HG02884 (cell line): ENCODE results near the gene ZNF740.
"Not testable (repeated sequence)": the region's sequence is repeated elsewhere in the genome, so short reads cannot be mapped to it uniquely, and the experiment has no call there.

Source experiments
- ATAC-seq: cut with Tn5 transposase; IDR thresholded peaks from one replicate; pipeline ENCODE4 v1.9.1; 2021; ENCODE audit warnings: mild to moderate bottlenecking, moderate library complexity; ENCODE audit not compliant: unreplicated experiment

Gene ZNF740

DNA sequence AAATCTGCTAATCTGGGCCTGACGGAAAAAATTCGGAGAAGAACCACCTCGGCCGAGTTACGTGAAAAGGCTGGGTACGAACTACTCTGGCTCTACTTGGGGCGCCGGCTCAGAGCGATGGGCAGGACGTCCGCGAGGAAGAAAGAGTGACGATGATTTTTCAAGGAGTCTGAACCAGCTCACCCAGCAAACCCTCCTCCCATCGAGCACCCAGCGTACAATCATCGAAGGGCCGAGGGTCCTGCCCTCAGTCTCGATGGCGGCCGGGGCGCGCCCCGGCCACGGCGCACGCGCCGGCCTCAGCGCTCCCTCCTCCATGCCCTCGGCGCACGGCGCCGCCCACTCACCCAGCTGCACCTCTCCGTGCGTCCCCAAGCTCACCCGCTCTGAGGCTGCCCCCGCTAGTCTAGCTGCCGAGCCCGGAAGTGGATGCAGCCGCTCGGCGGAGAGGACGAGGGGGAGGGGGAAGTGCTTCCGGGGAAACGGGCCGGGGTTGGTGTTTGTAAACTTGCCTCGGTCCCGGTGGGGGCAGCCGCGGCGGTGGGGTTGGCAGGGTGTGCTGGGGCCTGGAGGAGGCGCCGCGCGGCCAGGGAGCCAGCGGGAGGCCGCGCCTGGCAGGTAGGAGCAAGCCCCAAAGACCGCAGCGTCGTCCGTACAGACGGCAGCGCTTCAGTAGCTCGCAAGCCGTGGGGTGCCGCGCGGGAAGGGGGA is at the start of gene ZNF740, which contains the start of gene CSAD:
Gene ZNF740 (plus strand): TSS at position 503 of the 711 bp plus-strand sequence. CDS start 1,262 bp downstream, outside the sequence.
Gene CSAD (minus strand): TSS at position 706 of the 711 bp plus-strand sequence. CDS start 7,455 bp downstream, outside the sequence.
- peak; percentile 89 for ATAC-seq

DNA sequence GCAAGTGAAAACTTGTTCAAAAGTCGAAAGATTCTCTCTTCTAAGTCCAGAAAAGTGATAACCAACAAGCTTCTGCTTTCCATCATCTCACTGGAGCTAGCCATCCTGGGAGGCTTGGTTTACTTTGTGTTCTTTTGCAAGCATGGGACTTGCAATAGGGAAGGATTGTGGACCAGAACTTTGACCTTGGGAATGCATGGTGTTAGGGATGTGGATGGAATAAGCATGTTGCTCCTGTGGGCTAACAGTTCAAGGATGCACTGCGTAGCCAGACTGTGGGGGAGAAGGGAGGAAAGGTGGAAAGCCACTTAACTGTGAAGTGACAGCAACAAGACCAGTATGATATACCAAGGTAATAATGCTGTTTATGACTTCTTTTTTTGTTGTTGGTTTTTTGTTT is 48.7 kb upstream of the ZNF740 start:
- ATAC-seq: no peak

DNA sequence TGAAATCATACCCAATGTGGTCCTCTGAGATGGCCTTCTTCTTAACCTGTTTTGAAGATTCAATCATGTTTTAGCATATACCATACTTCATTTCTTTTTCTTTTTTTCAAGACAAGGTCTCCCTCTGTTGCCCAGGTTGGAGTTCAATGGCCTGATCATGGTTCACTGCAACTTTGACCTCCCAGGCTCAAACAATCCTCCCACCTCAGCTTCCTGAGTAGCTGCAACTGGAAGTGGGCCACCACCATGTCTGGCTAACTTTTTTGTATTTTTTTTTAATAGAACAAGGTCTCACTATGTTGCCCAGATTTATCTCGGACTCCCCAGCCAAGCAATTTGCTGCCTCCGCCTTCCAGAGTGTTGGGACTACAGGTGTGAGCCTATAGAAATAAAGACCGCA is 46.8 kb upstream of the ZNF740 start:
- ATAC-seq: no peak

DNA sequence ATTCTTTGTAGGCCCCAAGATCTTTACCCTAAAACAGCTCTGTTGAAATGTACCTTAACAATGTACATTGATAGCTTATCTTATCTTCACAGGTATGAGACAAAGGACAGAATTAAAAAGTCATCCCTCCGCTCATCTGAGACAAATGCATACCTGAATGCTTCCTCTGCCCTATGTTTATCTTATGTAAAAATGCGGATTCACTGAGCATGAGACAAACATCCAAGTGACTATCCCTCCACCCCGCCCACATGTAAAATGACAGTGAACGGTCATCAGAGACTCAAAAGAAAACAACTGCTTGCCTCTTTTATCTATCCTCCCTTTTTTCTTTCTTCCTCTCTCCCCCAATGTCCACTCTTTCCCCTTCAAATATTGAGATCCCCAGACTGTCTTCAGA is 37.2 kb upstream of the ZNF740 start:
- no peak for ATAC-seq

DNA sequence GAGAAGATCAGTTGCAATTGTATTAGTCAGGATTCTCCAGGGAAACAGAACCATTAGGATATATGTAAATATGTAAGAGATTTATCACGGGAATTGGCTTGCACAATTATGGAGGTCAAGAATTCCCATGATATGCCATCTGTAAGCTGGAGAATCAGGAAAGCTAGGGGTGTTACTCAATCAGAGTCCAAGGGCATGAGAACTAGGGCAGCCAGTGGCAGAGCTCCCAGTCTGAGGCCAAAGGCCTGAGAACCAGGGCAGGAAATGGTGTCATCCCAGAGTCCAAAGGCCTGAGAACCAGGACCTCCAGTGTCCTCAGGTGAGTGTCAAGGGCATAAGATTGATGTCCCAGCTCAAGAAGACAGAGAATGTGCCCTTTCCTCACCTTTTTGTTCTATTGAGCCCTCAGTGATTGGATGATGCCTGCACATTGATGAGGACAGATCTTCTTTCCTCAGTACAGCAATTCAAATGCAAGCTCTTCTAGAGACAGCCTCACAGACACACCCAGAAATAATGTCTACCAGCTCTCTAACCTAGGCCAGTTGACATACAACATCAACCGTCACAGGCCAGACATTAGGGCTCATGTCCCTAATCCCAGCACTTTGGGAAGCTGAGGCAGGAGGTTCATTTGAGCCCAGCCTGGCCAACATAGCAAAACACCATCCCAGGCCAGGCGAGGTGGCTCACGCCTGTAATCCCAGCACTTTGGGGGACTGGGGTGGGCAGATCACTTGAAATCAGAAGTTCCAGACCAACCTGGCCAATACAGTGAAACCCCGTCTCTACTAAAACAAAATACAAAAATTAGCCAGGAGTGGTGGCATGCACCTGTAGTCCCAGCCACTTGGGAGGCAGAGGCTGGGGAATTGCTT is 34.9 kb upstream of the ZNF740 start:
- no peak for ATAC-seq

GRCh38 chr12:53147181-53147580 is 33.3 kb upstream of the ZNF740 start:
- ATAC-seq: no peak

- no peak for ATAC-seq
Observed at GRCh38 chr12:53147653-53148052, 32.9 kb upstream of the ZNF740 start.

DNA sequence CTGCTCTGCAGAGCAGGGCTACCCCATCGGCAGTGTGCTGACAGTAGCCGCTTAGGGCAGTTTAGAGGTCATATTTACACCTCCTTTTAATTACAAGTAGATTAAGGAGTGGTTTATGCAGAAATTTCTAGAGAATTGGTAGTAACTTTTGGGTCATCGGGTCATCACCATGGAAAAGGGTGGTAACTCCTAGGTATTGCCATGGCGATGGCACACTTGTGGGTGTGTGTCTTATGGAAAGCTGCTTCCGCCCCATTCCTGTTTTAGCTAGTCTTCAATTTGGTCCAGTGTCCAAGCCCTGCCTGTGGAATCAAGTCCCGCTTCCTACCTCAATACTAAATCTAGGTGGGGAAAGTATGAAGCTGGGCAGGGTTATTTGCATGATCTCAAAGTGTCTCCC is 29.5 kb upstream of the ZNF740 start:
- no peak for ATAC-seq

- ATAC-seq: no peak
Observed at GRCh38 chr12:53152390-53152789, 28.1 kb upstream of the ZNF740 start.

DNA sequence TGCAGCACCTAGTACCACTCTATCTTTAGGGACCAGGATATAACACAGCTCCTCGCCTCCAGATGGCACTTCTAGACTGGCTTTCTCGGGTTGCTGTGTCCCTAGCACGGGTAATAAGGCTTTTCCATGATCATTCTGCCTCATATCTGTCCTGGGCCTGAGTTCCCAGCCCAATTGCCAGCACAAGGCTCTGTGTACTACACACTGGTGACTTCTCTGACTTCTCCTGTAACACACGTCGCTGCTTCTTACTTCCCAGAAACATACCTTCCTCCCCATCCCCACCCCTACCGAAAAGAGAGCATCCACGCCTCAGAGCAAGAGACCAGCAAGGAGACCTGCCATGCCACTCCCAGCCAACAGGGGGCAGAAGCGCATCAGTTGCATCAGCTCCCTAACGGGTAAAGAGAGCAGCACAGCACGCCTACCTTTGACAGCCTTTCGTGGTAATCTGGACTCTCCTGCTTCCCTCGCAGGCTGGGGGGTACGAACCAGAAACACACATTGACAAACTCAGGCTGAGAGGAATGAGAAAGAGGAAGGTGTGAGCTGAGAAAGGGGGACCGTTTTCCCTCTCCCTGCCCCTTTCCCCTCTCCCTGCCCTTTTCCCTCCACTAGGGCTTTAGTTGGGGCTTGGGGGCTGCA is 21.2 kb upstream of the ZNF740 start:
- ATAC-seq: no peak

GRCh38 chr12:53160000-53160399 is 20.5 kb upstream of the ZNF740 start:
- ATAC-seq: no peak

- no peak for ATAC-seq
Observed at GRCh38 chr12:53160673-53161072, 19.8 kb upstream of the ZNF740 start.

DNA sequence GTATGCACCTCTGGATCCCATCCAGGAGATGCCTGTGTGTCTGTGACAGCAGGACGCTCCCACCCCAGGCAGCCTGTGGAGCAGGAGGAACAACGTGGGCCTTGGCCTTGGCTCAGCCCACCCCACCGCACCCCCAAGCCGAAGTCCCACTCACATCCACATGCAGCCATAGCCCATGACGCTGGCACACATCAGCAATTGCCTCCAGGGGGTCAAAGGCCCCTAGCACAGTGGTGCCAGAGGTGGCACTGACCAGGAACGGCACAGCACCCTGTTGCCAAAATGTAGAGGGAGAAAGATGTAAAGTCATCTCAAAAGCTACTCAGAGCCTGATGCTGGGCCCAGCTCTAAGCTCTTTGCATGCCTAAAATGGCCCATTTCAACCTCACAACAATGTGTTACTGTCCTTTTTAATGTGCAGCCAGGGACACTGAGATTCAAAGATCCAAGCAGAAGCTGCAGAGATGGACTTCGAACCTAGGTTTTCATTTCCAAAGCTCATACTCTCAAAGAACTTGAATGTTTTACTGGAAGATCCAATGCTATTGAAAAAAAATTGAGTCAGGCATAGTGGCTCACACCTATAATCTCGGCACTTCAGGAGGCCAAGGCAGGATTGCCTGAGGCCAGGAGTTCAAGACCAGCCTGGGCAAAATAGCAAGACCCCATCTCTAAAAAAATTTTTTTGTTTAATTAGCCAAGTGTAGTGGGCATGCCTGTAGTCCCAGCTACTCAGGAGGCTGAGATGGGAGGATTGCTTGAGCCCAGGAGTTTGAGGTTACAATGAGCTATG is 19.2 kb upstream of the ZNF740 start:
- ATAC-seq: no peak

DNA sequence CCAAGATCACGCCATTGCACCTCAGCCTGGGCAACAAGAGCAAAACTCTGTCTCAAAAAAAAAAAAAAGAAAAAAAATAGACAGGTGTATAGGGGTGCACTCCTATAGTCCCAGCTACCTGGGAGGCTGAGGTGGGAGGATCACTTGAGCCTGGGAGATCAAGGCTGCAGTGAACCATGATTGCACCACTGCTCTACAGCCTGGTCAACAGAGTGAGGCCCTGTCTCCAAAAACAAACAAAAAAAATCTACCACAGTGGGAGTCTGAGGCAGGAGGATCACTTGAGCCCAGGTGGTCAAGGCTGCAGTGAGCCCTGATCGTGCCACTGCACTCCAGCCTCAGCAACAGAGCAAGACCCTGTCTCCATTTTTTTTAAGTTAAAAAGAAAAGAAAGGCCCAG is 17.5 kb upstream of the ZNF740 start:
- ATAC-seq: not testable (repeated sequence)

GRCh38 chr12:53166837-53167236 is 13.7 kb upstream of the ZNF740 start:
- ATAC-seq: no peak

DNA sequence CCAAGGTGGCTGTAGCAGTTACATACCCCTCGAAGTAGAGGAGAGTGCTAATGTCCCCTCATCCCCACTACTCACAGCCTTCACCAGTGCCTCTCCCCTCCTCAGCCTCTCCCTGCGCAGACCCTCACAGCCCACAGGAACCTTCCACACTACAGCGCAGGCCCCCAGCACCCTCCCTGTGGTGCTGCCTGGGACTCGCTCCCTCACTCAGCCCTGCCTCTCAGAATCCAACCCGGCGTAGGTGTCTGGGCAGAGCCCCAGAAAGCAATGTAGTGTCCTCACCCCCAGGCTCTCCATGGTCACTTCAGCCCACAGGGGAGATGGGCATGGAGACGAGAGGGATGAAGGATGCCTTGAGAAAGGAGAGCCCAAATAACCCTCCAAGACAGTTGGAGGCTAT is 10.9 kb upstream of the ZNF740 start:
- no peak for ATAC-seq

DNA sequence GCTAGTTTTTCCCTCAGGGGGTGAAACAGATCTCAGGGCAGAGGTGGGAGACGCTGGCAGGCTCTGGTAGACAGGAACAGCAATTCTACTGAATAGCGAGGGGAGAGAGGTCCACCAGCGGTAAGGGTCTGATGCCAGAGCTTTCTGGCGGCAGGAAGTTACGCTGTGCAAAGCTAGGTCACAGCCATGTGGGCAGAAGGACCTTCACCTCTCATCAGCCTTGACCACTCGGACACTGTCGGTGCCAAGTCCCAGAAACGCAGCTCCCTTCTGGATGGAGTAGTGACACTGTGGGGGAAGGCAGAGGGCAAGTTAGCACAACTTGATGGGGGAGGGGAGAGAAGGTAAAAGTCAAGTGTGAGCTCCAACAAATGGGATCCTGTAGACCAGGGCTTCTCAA is 10.3 kb upstream of the ZNF740 start:
- no peak for ATAC-seq

DNA sequence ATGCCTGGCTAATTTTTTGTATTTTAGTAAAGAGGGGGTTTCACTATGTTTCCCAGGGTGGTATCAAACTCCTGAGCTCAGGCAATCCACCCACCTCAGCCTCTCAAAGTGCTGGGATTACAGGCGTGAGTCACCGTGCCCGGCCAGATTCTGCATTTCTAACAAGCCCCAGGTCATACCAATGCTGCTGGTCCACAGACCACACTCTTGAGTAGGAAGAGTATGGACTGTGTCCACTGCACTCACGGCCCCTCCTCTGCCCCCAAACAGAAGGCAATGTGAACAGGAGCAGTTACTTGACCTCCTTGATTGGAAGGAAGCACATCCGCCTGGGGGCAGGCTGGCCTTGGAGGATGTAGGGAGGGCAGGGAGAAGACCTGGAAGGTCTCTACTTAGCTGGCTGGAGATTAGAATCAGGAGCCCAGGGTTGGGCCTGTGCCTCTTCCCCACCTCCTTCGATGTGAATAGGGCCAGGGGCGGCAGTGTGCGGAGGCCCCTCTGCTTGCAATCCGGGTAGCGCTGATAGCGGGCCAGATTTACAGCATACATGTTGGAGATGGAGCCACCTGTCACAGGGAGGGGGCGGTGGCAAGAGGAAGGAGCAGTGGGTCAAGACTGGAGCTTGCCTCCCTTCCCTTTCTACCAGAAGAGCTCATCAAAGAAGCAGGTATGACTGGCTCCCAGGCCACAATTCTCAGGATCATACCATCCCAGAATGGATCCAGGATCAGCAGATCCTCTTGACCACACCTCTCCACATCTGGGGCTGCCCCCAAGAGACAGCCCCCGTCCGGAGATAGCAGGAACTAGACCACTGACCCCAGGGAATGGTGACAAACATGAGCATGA is 9.4 kb upstream of the ZNF740 start:
- no peak for ATAC-seq

DNA sequence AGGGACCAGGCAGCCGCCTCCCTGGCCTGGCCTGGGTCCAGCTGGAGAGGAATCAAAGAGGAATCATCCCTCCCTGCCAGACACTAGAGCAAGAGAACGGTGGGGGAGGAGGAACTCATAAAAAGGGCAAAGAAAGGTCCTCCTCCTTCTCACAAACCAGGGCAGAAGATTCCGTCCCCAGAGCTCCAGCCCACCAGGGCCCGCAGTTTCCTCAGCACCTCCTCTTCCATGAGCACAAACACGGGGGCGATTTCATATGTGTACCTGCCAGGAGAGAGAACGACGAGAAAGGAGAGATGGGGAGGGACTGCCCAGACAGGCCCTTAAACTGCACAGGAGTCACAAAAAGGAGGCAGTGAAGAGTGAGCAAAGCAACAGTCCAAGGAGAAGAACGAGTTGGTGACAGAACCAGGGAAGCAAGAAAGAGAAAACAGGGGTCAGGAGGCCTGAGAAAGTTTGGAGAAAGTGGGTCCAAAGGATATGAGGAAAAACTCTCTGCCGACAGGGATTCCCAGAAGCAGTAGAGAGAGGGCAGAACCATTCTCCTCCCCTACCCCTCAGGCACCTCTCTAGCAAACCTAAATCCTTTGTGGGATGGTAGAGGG is 8.7 kb upstream of the ZNF740 start:
- ATAC-seq: no peak
